GM19324 (cell line): Measurements from ENCODE around the gene IRF8.
"Not testable (repeated sequence)": the region's sequence is repeated elsewhere in the genome, so short reads cannot be mapped to it uniquely, and the experiment has no call there.

Source experiments
- ATAC-seq: cut with Tn5 transposase; IDR thresholded peaks from one replicate; pipeline ENCODE4 v1.9.1; 2021; ENCODE audit warnings: mild to moderate bottlenecking, moderate library complexity; ENCODE audit not compliant: unreplicated experiment, low FRiP score

Gene IRF8

DNA sequence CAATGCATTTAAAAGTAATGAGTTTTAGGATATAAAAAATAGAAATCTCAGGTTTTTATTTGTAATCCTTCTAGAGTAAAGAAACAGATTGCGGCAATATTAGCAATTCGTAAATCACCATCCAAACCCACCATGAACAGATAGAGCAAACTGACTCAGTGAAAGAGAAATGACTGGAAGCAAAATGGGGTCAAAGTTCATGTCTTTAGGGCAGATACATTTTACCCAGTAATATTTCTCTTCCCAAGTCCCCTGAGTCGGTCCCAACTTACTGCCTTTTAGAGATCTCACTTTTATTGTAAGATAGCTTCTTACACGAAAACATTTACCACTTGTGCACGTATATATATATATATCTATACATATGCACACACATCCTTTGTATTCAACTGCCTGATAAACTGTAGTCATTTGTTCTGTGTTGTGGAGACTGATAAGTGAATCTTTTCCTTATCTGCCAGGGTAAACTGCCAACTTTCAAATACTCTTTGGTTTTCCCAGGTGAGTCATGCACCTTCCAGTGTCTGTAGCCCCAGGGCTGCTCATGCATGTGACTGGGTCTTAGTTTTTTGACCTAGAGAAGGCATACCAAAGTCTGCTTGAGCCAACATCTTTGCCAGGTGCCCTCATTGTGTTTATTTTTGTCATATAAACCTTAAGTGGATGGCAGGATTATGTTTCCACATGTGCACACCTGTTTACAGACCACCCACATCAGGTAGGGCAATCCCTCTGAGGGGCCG lies 7.8 kb upstream of the IRF8 start:
- no peak for ATAC-seq

DNA sequence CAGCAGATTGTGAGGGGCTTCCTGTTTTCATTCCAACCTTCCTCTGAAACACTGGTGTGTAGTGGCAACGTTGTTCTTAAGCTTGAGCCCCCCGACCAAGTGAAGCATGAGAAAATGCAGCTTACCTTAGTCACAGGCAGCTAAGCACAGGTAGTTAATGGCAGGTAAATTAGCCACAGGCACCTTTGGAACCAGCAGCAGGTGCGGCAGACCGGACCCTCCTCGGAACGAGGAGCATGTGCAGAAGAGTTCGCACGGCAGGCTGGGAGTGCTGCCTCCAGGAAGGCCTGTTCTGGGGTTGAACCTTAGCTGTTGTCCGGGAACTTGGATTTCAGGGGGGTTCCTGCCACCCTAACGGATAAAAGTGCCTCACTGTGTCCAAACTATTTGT lies 7.2 kb upstream of the IRF8 start:
- ATAC-seq: no peak

DNA sequence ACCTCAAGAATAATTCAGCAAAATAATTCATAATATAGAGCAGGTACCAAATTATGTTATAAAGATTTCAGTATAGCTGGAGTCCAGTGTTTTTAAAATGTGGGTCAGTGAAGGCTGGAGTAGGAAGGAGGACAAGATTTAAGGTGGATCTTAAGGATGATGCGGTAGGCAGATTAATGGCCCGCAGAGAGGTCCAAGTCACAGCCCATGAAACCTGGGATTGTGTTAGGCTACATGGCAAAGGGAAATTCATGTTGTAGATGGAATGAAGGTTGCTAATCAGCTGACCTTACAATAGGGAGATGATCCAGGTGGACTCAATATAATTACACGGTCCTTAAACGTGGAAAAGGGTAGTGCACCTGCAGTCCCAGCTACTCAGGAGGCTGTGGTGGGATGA lies 6.2 kb upstream of the IRF8 start:
- ATAC-seq: no peak

DNA sequence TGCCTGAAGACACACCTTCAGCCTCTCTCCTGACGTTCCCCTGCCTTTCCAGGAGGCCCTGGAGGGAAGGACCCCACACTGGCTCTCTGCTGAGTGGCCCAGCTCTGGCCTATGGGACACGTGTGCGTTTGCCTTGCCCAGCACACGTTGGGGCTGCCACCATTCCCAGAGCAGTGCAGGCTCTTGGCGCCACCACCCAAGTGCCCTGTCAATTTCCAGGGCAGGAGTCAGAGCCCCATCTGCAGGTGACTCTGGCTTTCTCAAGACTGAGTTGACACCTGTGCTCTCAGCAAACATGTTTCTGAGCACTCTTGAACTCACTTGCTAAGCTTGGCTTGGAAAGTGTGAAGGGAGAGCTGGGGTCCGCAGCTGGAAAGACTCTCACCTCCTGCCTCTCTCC lies 4.7 kb upstream of the IRF8 start:
- ATAC-seq: no peak

DNA sequence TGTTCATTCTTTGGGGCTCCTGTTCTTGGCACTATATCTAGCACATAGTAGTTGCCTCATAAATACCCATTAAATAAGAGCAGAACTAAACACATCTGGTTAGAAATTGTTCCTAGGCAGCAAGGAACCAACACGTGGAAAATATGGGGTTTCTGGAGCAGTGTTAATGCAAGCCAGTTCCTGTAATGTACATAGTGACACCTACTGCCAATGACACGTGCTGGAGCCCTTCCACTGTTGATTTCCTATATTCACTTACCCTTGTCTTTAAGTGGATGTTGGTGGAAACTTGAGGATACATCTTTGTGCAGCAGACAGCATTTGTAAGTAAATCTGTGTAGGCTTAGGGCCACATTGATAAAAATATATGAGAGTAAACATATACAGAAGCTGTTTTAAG lies 1.6 kb upstream of the IRF8 start:
- ATAC-seq: no peak

DNA sequence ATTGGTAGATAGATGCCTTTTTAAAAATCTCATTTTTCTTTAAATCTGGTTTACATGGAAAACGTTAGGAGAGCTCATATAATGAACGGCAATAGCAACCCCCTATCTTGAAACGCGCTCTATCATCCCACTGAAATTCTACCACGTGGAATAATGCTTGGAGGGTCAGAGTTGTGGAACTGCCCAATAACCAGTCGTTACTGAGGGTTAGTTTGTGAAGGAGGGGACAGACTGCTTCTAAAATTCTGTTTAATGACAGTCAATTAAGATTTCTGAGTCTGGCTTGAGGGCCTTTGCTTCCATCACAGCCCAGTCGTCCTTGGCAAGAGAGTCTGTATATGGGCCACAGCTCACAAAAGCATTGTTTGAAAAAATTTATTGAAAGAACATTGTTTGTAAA lies 482 bp downstream of the IRF8 start:
- ATAC-seq: no peak

DNA sequence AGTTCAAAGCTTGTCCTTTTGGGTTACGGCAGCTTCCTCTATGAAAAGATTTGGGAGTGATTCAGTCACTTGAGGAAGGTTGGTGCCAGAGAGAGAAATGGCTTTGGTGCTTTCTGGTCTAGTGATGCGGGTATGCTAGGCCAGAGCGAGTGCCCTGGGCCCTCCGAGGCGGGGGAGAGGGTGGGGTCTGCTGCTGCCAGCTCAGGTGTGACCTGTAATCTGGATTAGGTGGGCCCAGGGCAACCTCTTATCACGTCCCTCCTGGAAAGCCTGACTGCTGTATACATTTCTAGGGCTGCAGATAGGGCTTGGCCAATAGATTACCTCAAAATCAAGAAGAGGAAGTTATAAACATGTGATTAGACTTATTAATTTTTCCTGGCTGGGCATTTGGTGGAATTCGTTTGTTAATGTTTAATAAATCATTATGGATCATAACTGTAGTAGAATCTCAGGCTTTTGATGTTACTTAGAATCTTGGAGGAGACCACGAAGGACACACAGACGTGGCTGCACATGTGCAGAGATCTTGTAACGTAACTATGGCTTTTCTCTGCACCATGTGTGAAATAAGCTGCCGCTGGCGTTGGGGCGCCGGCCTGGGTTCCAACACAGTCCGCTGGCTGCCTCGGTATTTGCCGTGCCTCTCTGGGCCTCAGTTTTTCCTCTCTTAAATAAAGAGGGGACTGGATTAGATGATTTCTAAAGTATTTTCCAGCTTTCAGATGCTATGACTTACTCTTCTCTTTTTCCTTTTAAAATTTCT lies 1.2 kb downstream of the IRF8 start:
- no peak for ATAC-seq

DNA sequence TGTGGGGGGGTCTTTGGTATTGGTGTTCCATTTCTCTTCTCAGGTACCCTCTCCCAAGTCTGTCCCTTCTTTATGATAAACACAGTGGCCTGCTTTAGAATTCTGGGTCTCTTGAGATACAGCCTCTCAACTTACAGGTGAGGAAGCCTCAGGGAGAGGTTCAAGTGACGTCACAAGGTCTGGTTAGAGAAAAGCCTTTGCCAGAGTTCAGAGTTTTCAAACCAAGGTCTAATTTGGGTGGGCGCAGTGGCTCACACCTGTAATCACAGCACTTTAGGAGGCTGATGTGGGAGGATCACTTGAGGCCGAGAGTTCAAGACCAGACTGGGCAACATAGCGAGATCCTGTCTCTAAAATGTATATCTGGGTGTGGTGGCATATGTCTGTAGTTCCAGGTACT lies 2.1 kb downstream of the IRF8 start:
- ATAC-seq: no peak

DNA sequence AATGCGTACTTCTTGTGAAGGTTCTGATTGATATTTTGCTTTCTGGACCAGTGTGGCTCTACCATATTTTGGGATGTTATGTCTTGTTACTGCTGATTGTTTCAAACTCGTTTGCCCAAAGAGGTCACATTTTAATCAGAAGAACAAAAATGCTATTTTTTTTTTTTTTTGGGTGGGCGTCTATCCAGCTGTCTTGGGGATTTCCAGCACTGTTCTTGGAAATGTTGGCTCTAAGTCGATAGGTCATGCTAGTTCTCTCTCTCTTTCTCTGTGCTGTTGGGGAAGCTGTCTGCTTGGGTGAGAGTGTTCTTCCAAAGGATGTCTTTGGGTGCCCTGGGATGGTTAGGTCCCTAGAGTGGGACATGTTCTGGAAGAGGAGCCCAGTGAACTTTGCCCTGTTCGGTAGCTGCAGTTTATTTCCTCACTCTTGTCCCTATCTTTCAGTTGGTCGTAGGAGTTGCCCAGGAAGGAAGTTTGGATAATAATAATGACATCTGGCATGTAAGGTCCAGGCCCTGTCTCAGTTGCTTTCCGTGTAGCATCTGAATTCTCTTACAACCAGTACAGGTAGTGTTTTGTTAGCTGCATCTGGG lies 2.9 kb downstream of the IRF8 start:
- ATAC-seq: no peak

DNA sequence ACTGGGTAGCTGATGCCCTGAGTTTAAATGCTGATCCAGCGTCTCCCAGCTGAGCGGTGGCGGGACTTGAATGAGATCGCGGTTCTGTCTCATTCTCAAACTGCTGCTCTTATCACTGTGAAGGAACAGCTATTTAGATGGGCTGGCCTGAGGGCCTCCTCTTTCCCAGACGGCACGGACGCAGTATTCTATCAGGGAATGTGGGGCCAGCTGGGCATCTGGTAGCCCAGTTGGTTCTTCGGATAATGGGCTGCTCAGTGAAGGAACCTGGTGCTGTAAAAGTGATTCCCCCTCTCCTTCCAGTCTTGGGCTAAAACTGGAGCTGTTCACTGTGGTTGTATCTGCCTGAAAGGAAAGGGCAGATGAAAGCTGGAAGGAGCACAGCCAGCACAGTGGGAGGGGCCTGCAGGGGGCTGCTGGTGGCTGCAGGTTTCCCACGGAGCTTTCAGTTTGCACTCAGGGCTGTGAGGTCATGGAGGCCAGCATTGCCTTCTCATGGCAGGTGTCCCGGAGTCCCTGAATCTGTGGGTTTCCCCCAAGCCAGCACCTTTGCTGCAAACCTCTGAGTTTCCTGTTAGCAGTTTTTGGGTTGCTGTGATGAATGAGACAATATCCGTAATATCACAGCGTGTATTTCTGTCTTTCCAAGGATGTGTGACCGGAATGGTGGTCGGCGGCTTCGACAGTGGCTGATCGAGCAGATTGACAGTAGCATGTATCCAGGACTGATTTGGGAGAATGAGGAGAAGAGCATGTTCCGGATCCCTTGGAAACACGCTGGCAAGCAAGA lies 3.6 kb downstream of the IRF8 start:
- ATAC-seq: peak; percentile 46

DNA sequence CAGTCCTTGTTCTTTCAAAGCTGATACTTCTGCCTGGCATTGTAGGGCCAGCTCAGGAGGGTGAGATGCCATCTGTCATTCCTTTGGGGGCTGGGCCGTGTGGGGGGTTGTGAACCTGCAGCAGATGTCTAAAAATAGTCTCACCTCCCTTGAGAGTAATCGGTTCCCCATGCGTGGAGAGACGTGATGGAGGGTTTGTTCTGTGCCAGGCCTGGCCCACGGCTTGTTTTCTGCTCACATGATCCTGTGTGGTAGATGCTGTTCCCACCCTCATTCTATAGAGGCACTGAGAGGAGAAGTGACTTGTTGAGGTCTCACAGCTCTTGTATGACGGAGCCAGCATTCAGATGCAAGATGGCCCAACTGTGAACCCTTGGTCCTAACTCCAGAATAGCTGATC lies 4.6 kb downstream of the IRF8 start:
- no peak for ATAC-seq

DNA sequence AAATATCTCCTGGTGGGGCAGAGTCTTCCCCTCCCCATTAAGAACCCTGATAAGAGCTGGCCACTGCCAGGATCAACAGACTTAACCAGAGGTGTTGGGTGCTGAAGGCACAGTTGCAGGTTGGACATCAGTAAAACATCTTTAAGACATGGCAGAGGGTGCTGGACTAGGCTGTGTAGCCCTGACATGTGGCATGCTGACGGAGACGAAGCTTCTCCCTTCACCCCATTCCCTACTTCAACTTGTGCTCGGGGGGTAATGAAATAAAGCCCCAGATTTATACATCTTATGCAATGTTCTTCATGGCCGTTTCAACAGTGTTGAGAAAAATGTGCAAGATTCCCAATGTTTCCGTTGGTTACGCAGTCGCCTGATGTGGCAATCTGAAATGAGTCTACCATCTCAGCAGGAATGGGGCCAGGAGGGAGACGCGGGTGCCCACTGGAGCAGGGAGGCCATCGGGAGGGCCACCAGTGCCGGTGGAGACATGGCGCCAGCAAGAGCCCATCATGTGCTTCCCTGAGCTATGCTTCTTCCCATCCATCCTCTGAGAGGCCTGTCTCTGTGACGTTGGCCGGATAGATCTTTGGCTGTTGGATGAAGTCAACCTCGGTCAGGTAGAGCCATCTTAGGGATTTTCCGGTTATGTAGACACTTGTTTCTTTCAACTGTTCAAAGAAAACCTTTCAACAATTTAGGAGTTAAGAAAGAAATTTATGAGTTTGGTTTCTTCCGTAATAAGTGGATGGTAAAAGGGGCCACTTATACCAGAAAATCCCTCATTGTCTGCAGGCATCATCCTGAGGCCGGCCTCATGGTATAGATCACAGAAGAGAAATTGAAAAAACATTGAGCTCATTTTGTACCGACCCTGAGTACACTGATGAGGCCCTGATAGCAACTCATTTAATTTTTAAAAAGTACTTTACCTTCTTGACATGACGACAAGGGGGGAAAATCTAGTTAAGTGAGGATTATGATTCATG lies 6.4 kb downstream of the IRF8 start:
- no peak for ATAC-seq

DNA sequence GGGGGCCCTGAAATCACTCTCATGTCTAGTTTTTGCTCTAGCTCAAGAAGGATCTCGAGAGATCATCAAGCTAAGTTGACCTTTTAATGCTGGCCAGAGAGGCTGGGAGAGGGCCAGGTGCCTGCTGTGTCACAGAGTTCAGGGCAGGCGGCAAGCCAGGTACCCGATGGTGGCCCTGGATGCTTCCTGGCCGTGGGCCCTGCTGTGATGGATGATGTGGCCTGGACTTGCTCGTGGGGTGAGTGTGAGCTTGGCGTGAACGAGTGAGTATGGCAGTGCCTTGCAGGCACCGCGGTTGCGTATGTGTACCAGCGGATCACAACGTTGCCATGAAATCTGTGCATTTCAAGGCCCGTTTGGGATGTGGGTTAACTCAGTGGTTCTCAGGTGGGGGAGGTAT lies 7.4 kb downstream of the IRF8 start:
- ATAC-seq: no peak

DNA sequence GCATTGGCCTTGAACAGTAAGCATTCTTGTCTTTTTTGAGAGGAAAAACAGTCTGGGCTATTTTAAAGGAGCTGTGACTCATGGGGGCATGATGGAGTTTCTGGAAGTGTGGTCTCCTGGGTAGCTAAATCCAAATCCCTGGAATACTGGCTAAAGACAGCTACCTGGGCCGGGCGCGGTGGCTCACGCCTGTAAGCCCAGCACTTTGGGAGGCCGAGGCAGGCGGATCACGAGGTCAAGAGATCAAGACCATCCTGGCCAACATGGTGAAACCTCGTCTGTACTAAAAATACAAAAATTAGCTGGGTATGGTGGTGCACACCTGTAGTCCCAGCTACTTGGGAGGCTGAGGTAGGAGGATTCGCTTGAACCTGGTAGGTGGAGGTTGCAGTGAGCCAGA lies 8.3 kb downstream of the IRF8 start:
- ATAC-seq: not testable (repeated sequence)

DNA sequence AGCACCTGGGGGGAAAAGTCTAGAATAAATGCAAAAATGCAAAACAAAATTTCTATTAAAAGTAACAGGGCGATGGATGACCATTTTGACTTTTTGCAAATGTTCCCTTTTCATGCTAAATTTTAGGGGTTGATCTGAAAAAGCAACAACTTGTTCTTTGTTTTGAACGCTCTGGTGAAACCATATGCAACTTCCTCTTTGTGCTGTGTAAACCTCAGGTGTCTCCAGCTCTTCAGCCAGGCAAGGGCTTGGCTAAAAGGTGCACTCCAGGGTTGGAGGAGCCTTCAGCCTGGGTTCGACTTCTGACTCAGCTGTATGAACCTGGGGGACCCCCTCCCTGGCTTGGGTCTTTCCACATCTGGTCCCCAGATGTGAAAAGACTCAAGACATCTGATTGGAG lies 9.5 kb downstream of the IRF8 start:
- peak; percentile 58 for ATAC-seq

DNA sequence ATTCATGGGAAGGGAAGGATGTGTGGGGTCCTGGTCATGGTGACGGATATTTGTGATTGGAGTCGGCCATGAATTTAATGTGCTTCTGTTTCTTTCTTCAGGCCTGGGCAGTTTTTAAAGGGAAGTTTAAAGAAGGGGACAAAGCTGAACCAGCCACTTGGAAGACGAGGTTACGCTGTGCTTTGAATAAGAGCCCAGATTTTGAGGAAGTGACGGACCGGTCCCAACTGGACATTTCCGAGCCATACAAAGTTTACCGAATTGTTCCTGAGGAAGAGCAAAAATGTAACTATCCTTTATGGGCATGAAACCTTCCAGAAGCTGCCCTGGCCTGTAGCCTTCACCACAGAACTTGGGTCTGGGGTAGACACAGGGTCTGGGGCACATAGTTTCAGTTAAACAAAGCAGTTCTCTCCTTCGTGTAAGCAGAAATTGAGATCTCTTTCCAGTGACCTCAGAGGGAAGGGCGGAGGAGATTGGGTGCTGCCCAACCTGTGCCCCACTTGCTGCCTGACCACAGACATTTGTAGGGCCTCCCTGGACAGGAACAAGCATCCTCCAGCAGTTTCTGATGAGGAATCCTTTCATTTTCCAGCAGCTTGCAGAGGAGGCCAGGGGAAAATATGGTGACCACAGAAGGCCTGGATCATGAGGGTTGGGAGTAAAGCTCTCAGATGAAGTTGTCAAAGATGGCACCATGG lies 10.1 kb downstream of the IRF8 start:
- ATAC-seq: no peak

DNA sequence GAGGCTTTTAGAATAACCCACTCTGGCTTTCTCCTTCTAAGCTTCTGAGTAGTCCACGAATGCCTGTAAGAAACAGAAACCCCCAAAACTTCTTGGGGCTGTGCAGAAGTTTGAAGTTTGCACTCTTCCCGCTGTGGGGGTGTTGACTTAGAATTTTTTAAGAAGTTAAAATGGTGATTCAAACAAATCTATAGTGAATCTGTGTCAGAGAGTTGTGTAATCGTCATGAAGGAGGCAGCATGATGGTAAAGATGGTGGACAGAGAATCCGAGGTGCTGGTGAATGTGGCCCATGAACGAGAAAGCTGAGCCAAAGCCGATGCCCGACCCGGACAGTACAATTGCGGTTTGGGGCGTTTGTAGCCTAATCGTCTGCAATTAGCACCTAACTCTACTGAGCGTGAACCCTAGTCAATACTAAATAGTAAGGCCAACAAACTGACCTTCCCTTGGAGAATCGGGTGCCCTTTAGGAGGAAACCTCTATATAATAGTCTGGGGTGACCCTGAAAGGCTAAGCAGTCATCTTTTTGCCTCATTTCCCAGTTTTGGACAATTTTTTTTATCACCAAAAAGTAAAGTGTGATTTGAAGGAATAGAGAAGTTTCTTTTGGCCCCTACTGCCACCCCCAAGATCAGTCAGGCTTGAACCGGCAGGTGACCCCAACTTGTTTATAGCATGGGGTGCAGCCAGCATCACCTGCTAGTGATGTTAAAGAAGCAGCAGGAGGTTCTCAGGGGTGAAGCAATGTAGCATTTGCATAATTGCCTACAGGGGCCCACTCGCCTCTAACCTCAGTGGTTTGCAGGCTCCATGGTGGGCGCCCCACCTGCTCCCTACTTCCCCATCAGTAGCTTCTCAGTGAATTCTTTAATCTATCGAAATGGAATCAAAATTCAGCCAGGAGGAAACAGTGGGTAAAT lies 11.2 kb downstream of the IRF8 start:
- ATAC-seq: no peak

DNA sequence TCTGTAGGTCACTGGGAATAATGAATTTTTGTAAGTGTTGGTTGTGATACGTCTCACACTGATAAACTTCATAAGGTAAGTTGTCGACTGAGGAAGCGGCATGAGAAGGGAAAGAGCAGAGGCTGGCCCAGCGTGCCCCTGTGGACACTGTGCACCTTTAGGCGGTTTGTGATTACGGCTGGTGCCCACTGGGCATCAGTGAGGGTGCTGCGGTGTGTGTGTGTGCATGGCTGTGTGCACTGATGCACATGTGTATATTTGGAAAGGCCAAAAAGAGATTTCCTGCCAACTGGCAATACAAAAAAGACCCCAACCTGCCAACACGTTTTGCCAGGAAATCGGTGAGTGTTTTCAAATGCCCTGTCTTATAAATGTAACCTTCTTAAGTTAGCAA lies 11.9 kb downstream of the IRF8 start:
- ATAC-seq: no peak
